ENCODE results near the gene PON1.

PON1 gene

GRCh38 chr7:95324431-95324830 lies at the start of gene PON1:
TSS of gene PON1 (minus strand) at chr7:95324532. CDS start at chr7:95324475, 57 bp downstream.
- no peak within 1 kb of the TSS for H3K4me3 ChIP-seq (ENCODE audit: low read depth in 1 of 2, low read length in 2 of 2)
- H3K9me3 ChIP-seq (ENCODE audit: low read length), result no peaks in the 10 kb centered on the region
- no peaks in the 10 kb centered on the region for H3K36me3 ChIP-seq (ENCODE audit: insufficient read depth, low read length)
- H3K27ac ChIP-seq (ENCODE audit: low read depth, low read length), result no peak within 1 kb of the TSS
- H3K4me1 ChIP-seq (ENCODE audit: insufficient read depth, low read length), result no peaks in the 10 kb centered on the region
- H3K9ac ChIP-seq (ENCODE audit: low read length), result no peak within 1 kb of the TSS
- peaks cover 11 to 12% of the 10 kb centered on the region in 2 donors for H3K27me3 ChIP-seq (ENCODE audit: control insufficient read depth in 1 of 2, insufficient read depth in 2 of 2, low read length in 2 of 2)

GRCh38 chr7:95373323-95373722 lies 49.0 kb upstream of the PON1 start:
- Histone ChIP-seq H3K4me1 (ENCODE audit: insufficient read depth, low read length) (no peaks in the 10 kb centered on the region), H3K27me3 (ENCODE audit: control insufficient read depth in 1 of 2, insufficient read depth in 2 of 2, low read length in 2 of 2) (no peaks in the 10 kb centered on the region), H3K9ac (ENCODE audit: low read length) (no peak overlapping the region), H3K9me3 (ENCODE audit: low read length) (no peaks in the 10 kb centered on the region), H3K4me3 (ENCODE audit: low read depth in 1 of 2, low read length in 2 of 2) (no peak overlapping the region), H3K36me3 (ENCODE audit: insufficient read depth, low read length) (no peaks in the 10 kb centered on the region), H3K27ac (ENCODE audit: low read depth, low read length) (no peak overlapping the region)

GRCh38 chr7:95368235-95368634 lies 43.9 kb upstream of the PON1 start:
- no peaks in the 10 kb centered on the region for H3K27me3 ChIP-seq (ENCODE audit: control insufficient read depth in 1 of 2, insufficient read depth in 2 of 2, low read length in 2 of 2)
- H3K4me3 ChIP-seq (ENCODE audit: low read depth in 1 of 2, low read length in 2 of 2), result no peak overlapping the region
- no peaks in the 10 kb centered on the region for H3K4me1 ChIP-seq (ENCODE audit: insufficient read depth, low read length)
- no peak overlapping the region for H3K27ac ChIP-seq (ENCODE audit: low read depth, low read length)
- H3K9me3 ChIP-seq (ENCODE audit: low read length), result no peaks in the 10 kb centered on the region
- no peak overlapping the region for H3K9ac ChIP-seq (ENCODE audit: low read length)
- no peaks in the 10 kb centered on the region for H3K36me3 ChIP-seq (ENCODE audit: insufficient read depth, low read length)

- no peak overlapping the region for H3K9ac ChIP-seq (ENCODE audit: low read length)
- H3K27ac ChIP-seq (ENCODE audit: low read depth, low read length), result no peak overlapping the region
- H3K36me3 ChIP-seq (ENCODE audit: insufficient read depth, low read length), result no peaks in the 10 kb centered on the region
- no peaks in the 10 kb centered on the region for H3K27me3 ChIP-seq (ENCODE audit: control insufficient read depth in 1 of 2, insufficient read depth in 2 of 2, low read length in 2 of 2)
- H3K4me3 ChIP-seq (ENCODE audit: low read depth in 1 of 2, low read length in 2 of 2), result no peak overlapping the region
- H3K4me1 ChIP-seq (ENCODE audit: insufficient read depth, low read length), result no peaks in the 10 kb centered on the region
- no peaks in the 10 kb centered on the region for H3K9me3 ChIP-seq (ENCODE audit: low read length)
These were observed 43.3 kb upstream of the PON1 start for GRCh38 chr7:95367606-95368005.

- Histone ChIP-seq H3K27me3 (ENCODE audit: control insufficient read depth in 1 of 2, insufficient read depth in 2 of 2, low read length in 2 of 2) (no peaks in the 10 kb centered on the region), H3K36me3 (ENCODE audit: insufficient read depth, low read length) (no peaks in the 10 kb centered on the region), H3K27ac (ENCODE audit: low read depth, low read length) (no peak overlapping the region), H3K4me3 (ENCODE audit: low read depth in 1 of 2, low read length in 2 of 2) (no peak overlapping the region), H3K4me1 (ENCODE audit: insufficient read depth, low read length) (no peaks in the 10 kb centered on the region), H3K9me3 (ENCODE audit: low read length) (no peaks in the 10 kb centered on the region), H3K9ac (ENCODE audit: low read length) (no peak overlapping the region)
These were observed 40.8 kb upstream of the PON1 start for GRCh38 chr7:95365151-95365550.

GRCh38 chr7:95357623-95358022 lies 33.3 kb upstream of the PON1 start:
- Histone ChIP-seq H3K27me3 (ENCODE audit: control insufficient read depth in 1 of 2, insufficient read depth in 2 of 2, low read length in 2 of 2) (no peaks in the 10 kb centered on the region), H3K4me3 (ENCODE audit: low read depth in 1 of 2, low read length in 2 of 2) (no peak overlapping the region), H3K9me3 (ENCODE audit: low read length) (no peaks in the 10 kb centered on the region), H3K27ac (ENCODE audit: low read depth, low read length) (no peak overlapping the region), H3K4me1 (ENCODE audit: insufficient read depth, low read length) (no peaks in the 10 kb centered on the region), H3K36me3 (ENCODE audit: insufficient read depth, low read length) (no peaks in the 10 kb centered on the region), H3K9ac (ENCODE audit: low read length) (no peak overlapping the region)

- no peaks in the 10 kb centered on the region for H3K27me3 ChIP-seq (ENCODE audit: control insufficient read depth in 1 of 2, insufficient read depth in 2 of 2, low read length in 2 of 2)
- H3K9ac ChIP-seq (ENCODE audit: low read length), result no peak overlapping the region
- no peak overlapping the region for H3K4me3 ChIP-seq (ENCODE audit: low read depth in 1 of 2, low read length in 2 of 2)
- H3K9me3 ChIP-seq (ENCODE audit: low read length), result no peaks in the 10 kb centered on the region
- H3K36me3 ChIP-seq (ENCODE audit: insufficient read depth, low read length), result no peaks in the 10 kb centered on the region
- no peaks in the 10 kb centered on the region for H3K4me1 ChIP-seq (ENCODE audit: insufficient read depth, low read length)
- H3K27ac ChIP-seq (ENCODE audit: low read depth, low read length), result no peak overlapping the region
These were observed 18.4 kb upstream of the PON1 start for GRCh38 chr7:95342642-95343307.

- Histone ChIP-seq H3K27ac (ENCODE audit: low read depth, low read length) (no peak overlapping the region), H3K4me1 (ENCODE audit: insufficient read depth, low read length) (no peaks in the 10 kb centered on the region), H3K9ac (ENCODE audit: low read length) (no peak overlapping the region), H3K4me3 (ENCODE audit: low read depth in 1 of 2, low read length in 2 of 2) (no peak overlapping the region), H3K9me3 (ENCODE audit: low read length) (no peaks in the 10 kb centered on the region), H3K27me3 (ENCODE audit: control insufficient read depth in 1 of 2, insufficient read depth in 2 of 2, low read length in 2 of 2) (no peaks in the 10 kb centered on the region), H3K36me3 (ENCODE audit: insufficient read depth, low read length) (no peaks in the 10 kb centered on the region)
These were observed 17.7 kb upstream of the PON1 start for GRCh38 chr7:95342029-95342428.

- H3K4me3 ChIP-seq (ENCODE audit: low read depth in 1 of 2, low read length in 2 of 2), result no peak overlapping the region
- H3K36me3 ChIP-seq (ENCODE audit: insufficient read depth, low read length), result no peaks in the 10 kb centered on the region
- H3K27me3 ChIP-seq (ENCODE audit: control insufficient read depth in 1 of 2, insufficient read depth in 2 of 2, low read length in 2 of 2), result no peaks in the 10 kb centered on the region
- no peaks in the 10 kb centered on the region for H3K4me1 ChIP-seq (ENCODE audit: insufficient read depth, low read length)
- H3K27ac ChIP-seq (ENCODE audit: low read depth, low read length), result no peak overlapping the region
- H3K9ac ChIP-seq (ENCODE audit: low read length), result no peak overlapping the region
- no peaks in the 10 kb centered on the region for H3K9me3 ChIP-seq (ENCODE audit: low read length)
These were observed 16.2 kb upstream of the PON1 start for GRCh38 chr7:95340491-95340890.

GRCh38 chr7:95338832-95339231 lies 14.5 kb upstream of the PON1 start:
- H3K36me3 ChIP-seq (ENCODE audit: insufficient read depth, low read length), result no peaks in the 10 kb centered on the region
- H3K27me3 ChIP-seq (ENCODE audit: control insufficient read depth in 1 of 2, insufficient read depth in 2 of 2, low read length in 2 of 2), result no peaks in the 10 kb centered on the region
- H3K27ac ChIP-seq (ENCODE audit: low read depth, low read length), result no peak overlapping the region
- no peak overlapping the region for H3K4me3 ChIP-seq (ENCODE audit: low read depth in 1 of 2, low read length in 2 of 2)
- H3K4me1 ChIP-seq (ENCODE audit: insufficient read depth, low read length), result no peaks in the 10 kb centered on the region
- H3K9ac ChIP-seq (ENCODE audit: low read length), result no peak overlapping the region
- no peaks in the 10 kb centered on the region for H3K9me3 ChIP-seq (ENCODE audit: low read length)

- H3K9me3 ChIP-seq (ENCODE audit: low read length), result no peaks in the 10 kb centered on the region
- no peaks in the 10 kb centered on the region for H3K27me3 ChIP-seq (ENCODE audit: control insufficient read depth in 1 of 2, insufficient read depth in 2 of 2, low read length in 2 of 2)
- no peaks in the 10 kb centered on the region for H3K36me3 ChIP-seq (ENCODE audit: insufficient read depth, low read length)
- no peaks in the 10 kb centered on the region for H3K4me1 ChIP-seq (ENCODE audit: insufficient read depth, low read length)
- no peak overlapping the region for H3K9ac ChIP-seq (ENCODE audit: low read length)
- no peak overlapping the region for H3K4me3 ChIP-seq (ENCODE audit: low read depth in 1 of 2, low read length in 2 of 2)
- no peak overlapping the region for H3K27ac ChIP-seq (ENCODE audit: low read depth, low read length)
These were observed 10.8 kb upstream of the PON1 start for GRCh38 chr7:95335093-95335492.

- Histone ChIP-seq H3K36me3 (ENCODE audit: insufficient read depth, low read length) (no peaks in the 10 kb centered on the region), H3K9ac (ENCODE audit: low read length) (no peak overlapping the region), H3K27me3 (ENCODE audit: control insufficient read depth in 1 of 2, insufficient read depth in 2 of 2, low read length in 2 of 2) (no peaks in the 10 kb centered on the region), H3K9me3 (ENCODE audit: low read length) (no peaks in the 10 kb centered on the region), H3K27ac (ENCODE audit: low read depth, low read length) (no peak overlapping the region), H3K4me3 (ENCODE audit: low read depth in 1 of 2, low read length in 2 of 2) (no peak overlapping the region), H3K4me1 (ENCODE audit: insufficient read depth, low read length) (no peaks in the 10 kb centered on the region)
These were observed 10.1 kb upstream of the PON1 start for GRCh38 chr7:95334447-95334846.
